HG02840 (cell line): Measurements from ENCODE around the gene FANCC.

ENCODE experiments used
- ATAC-seq: cut with Tn5 transposase; IDR thresholded peaks from one replicate; pipeline ENCODE4 v1.9.1; 2021; ENCODE audit warnings: mild to moderate bottlenecking, moderate library complexity, moderate number of reproducible peaks; ENCODE audit not compliant: unreplicated experiment, low FRiP score

FANCC gene

DNA sequence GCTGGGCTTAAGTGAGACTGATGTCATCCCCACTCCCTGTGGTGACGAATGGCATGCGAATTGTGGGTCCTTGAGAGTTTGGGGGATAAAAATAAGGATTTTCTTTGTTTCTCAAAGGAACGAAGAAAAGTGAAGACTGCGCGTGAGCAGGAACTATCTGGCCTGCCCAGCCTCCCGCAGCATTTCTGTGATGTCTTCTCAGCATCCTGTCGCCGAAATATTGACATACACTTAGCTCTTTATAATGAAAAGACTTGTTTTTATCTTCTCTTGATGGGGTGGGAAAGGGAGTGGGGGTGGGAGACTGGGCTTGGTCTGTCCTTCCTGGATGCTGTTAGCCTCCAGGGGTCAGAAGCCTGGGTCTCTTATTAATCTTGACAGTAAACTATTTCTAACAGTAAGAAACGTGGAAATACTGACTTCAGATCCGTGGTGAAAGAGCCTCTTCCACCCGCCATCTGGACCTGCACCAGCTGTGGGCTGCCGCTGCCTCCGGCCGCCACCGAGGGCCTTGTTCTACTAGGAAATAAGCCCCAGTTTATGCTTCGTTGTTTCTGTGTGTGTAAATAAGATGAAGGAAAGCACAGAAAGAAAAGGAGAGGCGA lies 239.6 kb downstream of the FANCC start:
- ATAC-seq = no peak

DNA sequence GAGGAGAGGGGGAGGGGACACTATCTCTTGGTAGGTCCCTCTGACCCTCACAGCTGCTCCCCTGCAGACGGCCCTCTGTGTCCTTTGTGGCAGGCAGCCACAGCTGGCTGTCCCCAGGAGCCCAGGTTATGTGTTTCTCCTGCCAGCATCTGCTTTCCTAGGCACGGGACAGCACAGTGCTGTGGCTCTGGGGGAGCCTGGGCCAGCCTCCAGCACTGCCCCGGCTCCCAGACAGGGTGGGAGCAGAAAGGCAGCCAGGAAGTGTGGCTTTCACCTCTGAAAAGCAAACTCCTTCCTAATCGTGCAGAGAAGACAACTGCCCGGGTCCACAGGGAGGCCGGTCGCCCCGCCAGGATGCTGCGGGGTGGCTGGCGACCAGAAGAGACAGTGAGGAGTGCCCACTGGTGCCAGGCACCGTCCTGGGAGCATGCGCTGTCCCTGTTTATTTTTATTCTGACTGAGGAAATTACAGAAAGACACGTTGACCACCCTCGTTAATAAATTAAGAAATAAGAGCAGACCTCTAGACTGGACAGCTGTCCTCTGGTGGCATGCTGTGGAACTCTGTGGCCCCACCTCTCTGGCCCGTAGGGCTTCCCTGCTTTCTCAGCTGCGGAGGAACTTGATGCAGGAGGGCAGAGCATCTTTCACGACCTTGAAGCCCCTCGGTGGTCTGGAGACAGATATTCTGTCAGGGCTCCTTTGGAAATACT lies 240.3 kb downstream of the FANCC start:
- no peak for ATAC-seq

DNA sequence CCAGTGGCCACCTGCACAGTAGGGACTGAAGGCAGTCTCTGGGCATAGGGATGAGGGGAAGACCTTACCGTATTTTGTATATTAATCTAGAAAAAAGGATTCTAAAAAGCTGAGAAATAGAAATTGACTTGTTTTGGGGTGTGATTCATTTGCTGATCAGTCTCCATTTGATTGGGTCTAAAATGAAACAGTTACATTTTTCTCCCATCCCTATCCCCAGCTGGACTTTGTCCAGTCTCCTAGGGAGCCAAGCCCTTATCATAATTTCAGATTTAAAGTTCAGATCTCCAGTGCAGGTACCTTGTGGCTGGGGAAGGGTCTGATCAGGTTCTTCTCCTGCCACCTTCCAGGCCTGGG lies 240.8 kb downstream of the FANCC start:
- no peak for ATAC-seq

DNA sequence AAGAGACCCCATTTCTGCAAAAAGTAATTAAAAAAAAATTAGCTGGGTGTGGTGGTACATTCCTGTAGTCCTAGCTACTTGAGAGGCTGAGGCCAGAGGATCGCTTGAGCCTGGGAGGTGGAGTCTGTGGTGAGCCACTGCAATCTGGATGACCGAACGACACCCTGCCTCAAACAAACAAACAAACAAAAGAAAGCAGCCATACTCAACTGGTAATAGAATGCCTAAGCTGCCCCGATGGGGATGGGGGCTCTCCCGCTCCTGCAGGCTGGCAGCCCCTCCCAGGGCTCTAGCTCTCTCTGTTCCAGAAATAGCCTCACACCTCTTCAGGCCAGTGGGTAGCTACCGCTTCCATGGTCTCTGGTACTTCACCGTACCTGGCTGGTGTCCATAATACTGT lies 241.8 kb downstream of the FANCC start:
- ATAC-seq = no peak

DNA sequence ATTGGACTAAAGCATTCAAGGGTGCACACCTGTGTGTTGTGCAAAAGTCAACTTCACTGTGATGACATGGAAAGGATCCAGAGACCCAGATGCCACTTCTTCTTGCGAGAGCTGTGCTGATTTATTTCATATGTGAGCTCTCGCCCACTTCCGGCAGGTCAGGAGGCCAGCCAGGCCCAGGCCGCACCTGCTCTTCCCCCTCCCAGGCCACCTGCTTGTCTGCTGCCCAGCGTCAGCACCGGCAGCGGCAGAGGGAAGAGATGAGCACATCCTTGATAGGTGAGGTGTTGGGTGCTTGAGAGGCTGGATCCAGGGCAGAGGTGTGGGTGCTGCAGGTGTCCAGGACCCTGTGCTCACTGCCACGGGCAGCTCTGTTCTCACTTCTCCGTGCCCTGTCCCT lies 242.9 kb downstream of the FANCC start:
- ATAC-seq = no peak

DNA sequence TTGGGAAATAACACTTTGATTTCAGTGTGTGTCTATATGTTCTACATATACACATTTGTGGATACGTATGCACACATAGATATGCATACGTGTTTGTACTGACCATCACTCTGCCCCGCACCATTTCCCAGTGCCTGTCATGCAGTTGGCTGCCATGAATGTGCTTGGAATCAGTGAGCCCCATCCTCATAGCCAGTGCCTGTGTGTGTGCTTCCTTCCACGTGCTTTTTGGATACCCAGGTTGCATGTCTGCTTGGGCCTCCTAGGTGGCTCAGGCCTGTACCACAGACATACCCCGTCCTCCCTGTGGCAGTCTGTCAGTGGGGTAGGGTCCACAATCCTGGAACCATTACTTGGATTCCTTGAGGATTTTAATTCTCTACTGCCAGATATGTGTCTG lies 243.6 kb downstream of the FANCC start:
- no peak for ATAC-seq

DNA sequence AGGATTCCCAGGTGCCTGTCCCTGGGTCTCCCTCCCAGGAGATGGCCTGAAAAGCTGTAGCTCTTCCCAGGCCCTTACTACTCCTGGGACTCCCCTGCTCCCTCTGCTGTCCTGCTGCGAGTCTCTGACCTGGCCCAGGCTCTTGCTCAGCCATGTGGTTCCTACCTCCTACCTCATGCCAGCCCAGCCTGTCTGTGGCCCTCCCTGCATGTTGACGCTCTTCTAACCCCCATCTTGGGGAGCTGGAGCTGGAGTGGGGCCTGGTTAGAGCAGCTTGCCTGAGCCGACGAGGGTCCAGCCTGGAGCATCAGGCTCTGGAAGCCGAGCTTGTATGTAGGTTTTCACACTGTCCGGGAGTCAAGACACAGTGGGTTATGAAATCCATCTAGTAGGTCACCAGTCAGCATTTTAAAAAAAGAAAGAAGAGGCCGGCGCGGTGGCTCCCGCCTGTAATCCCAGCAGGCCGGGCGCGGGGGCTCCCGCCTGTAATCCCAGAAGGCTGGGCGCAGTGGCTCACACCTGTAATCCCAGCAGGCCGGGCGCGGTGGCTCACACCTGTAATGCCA lies 244.4 kb downstream of the FANCC start:
- ATAC-seq = no peak

DNA sequence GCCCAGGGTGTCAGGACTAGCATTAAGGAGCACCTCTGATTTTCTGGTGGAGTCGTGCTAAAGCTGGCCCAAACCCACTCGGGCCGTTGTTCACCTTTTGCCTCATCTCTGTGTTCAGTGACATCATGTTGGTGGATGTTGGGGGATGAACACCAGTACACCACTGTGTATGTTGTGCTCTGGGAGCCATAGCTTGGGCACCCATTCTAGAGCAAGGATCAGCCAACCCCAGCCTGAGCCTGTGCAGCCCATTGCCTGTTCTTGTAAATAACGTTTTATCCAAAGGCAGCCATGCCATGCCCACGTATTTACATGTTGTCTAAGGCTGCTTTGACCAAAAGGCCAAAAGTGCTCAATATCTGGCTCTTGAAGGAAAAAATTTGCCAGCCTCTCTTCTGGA lies 245.6 kb downstream of the FANCC start:
- ATAC-seq = no peak

DNA sequence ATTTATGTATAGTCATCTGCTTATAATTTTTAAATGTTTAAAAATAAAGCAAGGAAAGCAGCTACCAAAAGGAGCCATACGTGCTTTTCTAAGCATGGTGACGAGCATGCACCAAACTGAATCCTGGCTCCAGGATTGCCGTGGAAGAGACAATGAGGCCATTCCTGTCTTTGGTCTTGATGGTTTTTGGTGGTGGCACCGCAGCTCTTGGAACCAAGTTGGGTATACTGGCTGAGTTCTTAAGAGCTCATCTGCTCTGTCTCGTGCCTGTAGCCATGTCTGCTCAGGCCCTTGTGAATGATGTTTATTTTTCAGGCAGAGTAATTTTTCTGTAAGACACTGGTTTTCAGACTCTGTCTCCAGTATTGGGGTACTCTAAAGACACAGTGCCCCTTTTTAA lies 246.1 kb downstream of the FANCC start:
- no peak for ATAC-seq

DNA sequence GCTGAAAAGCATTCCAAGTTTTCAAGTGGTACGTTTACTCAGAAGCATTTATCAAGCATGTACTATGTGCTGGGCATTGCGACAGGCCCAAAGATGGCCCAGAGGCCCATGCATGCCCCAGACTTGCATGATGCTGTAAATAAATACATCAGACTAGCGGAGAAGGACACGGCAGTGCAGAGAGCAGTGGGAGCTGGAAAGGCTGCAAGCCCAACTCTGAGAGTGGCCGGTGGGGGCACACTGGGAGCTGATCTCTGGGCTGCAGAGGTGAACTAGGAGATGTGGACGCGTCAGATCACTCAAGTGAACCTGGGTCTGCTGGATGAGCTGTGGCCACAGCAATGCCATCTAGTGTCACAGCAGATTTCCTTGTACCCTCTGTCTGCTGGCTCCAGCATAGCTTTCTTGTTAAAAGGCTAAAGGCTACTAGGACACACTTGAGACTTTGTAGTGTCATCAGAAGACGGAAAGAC lies 246.9 kb downstream of the FANCC start:
- ATAC-seq = no peak

DNA sequence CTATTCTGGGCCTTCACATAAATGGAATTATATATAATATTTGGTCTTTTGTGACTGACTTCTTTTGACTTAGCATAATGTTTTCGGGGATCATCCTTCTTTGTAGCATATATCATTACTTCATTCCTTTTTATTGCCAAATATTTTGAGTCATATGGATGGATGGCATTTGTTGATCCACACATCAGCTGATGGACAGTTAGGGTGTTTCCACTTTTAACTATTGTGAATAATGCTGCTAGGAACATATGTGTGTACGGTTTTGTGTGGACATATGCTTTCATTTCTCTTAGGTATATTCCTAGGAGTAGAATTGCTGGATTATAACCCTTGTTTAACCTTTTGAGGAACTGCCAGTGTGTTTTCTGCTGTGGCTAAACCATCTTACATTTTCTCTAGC lies 249.6 kb downstream of the FANCC start:
- no peak for ATAC-seq

DNA sequence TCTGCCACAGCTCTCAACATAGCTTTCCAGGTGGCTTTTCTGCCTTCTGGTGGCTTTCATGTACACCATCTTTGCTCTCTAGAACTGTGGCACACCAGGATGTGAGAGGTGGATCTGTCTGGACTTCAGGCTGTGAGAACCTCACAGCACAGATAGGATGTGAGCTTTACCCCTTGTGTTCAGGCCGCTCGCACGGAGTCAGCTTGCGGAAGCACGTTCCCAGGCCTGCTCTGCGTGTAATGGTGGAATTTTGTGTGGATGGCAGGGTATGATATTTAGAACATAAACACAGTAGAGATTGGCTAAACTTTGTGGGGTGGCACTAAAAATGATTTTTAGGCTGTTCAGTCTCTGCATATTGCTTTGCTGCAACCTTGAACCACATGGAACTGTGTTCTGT lies 250.5 kb downstream of the FANCC start:
- no peak for ATAC-seq

DNA sequence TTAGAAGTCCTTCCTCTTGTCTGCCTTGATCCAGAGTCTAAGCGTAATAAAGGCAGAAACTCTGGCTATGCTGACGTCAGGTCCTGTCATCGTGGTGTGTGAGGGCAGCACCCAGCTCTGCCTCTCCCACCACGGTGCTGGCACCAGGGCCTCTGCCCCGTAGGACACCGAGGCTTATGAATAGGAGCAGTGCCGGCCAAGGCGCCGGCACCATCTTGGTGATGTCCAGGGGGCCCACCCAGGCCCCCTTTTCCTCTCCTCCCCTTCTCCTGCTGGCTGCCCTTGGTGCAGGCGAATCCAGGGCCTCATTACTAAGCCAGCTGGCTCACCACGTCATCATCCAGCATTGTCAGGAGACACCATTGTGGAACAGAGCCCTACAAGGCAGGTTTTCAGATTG lies 252.3 kb downstream of the FANCC start:
- no peak for ATAC-seq

DNA sequence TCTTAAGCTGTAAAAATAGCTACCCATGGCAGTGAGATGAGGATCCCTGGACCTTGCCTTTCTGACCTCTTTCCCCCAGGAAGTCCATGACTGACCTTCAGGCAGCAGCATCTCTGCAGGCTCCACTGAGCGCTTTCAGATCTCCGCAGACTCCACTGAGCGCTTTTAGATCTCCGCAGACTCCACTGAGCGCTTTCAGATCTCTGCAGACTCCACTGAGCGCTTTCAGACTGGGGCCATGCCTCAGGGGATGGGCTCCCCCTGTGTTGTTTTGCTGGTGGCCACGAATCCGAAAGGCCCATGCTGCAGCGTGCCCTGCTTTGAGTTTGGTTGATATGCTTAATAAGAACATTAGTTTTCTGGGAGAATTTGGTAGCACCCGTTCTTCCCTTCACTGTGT lies 254.2 kb downstream of the FANCC start:
- ATAC-seq = no peak

DNA sequence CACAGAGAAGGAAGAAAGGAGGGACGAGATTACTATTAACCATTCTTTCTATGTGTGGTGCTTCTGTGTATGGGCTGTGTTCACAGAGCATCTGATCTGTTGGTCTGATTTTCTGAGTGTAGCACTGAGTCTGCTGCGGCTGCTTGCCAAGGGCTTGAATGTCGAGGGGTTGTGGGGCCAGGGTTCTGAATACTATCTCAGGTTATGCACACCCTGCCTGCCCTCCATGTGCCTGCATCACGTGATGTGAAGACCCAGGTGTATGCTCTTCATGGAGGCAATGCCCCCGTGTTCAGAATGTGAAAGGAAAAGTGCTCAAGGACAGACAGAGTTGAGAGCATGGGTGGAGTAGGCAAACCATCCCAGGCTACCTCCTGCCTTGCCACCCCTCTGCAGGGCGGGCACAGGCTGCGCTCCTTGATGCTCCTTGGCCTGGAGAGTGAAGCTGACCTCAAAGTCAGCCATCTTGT lies 254.9 kb downstream of the FANCC start:
- ATAC-seq = no peak

DNA sequence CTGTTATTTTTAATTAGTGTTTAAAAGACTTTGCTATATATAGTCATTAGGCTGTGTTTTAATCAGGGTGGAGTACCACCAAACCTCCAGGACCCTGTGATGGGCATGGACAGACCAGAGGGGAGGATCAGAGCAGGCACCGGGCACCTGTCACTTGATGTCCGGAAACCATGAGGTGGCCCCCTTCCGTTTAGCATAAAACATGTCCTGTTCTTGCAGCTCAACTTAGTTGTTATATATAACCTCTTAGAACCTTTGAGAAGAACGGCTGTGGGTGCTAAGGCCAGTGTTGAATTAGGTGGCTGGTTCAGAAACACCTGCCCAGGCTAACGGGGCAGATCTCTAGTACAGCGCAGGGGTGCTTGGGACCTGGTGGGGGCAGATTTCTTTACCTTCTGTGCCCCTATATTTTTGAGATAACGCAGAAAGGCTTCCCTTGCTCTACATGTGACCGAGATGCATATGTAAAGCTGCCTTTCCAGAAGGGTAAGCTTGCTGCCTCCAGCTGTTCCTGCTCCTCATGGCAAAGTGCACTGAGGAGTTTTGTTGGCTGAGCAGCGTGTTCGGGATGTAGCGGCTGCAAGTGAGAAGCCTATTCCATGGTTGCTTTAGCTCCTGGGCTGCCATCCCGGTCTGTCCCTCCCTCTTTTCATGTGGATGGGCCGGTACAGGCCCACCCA lies 255.5 kb downstream of the FANCC start:
- ATAC-seq = no peak

DNA sequence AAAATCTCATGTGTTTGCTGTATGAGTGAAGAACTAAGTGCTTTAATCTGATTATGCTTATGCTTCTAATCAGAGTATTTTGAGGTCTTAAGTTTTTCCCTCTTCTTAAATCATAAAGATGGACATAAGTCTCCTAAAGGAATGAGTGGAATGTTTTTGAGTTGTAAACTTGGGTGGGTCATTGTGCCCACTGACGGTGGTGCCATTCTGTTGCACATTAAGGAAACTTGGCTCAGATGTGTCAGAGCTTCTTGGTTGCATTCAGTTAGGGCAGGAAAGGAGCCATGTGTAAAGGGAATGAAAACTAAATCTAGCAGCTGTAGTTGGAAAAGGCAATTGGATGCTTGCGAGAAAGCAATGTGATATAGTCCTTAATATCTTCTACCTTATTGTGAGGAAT lies 256.6 kb downstream of the FANCC start:
- no peak for ATAC-seq

DNA sequence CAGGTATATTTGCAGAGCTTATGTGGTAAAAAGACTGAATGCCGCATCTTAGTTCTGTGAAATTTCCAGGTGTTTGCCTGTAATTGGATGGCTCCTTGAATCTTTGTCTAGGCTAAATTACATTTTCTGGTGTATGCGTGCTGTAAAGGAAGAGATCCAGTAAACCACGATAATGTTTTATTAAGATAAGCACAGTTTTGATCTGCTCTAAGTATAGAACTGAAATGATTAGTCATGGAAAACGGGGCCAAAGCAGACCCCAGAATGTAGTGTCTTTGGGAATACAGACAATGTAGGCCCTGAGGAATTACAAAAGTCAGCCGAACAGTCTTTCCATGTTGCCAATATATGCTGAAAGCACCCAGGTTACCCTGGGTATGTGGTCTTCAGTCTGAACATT lies 257.3 kb downstream of the FANCC start:
- no peak for ATAC-seq

DNA sequence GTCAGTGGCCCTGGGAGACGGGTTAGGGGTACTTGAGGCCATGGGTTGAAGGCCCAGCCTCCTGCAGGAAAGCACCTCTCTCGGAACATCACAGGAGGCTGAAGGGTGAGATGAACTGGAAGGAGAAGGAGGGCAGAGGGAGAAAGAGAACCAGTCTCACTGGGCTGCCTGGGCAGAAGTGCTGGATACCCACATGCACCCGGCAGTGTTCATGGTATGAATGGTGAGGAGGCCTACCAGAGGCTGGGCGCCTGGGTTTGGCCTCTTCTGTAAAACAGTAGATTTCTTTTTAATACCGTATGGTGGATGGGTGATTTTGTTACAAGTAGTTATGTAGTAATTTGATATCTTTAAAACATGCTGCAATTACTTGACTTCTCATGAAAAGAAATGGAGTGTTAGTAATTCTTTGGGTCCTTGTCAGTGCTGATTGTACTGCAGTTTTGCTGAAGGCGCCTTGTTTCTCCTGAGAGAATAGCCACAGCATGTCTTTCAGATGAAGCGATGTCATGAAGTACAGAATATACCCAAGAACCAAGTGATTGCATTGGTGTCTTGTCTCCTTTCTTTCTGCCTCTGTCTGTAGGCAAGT lies 258.6 kb downstream of the FANCC start:
- no peak for ATAC-seq

DNA sequence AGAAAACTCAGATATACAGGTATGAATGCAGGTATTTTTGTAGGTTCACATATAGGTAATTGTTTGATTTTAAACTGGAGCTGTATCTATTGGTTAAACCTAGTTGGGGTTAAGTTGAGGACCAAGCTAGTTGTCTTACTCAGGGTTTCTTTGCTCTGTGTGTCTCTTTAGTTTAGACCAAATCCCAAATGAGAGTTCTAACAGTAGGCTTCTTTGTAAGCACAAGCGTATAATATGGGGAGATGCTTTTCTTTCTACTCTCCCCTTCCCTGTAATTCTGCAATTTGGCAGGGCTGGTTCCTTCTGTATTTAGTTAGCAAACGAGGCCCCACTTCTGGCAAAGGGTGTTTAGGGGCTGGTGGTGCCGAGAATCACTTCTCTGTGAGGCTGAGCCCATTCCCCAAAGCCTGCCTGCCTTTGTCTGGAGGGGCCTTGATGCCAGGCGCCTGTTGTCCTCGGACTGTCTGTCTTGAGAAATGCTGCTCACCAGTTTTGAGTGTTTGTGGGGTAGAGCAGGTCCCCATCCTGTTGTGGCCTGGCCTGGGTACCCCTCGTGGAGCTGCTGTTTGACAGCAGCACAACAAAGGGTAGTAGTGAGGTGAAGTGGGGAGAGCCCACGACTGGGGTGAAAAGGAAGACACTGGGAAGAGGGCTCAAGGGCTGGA lies 259.3 kb downstream of the FANCC start:
- ATAC-seq = no peak

DNA sequence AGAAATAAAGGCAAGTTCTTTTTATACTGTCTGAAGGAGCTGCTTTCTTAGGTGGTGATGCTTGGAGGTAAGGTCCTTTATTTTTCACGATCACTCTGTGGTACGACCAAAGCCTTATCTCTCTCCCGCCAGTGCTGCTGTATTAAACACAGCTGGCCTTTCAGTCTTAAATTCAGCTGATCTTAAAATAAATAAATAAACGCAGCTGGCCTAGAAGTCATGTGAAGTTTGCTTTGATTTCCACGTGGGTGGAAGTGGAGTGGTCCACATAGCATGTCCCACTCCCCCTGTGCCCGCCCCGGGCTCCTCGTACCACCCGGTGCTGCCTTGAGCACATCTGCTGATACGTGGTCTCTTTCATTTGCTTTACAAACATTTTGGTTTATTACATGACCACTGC lies 260.4 kb downstream of the FANCC start:
- ATAC-seq = no peak
